Gastroesophageal sphincter (tissue), 3 donors: ENCODE results near the gene KCNK17.

Source experiments
- POLR2AphosphoS5 ChIP-seq: sonication (generic); formaldehyde crosslinking; IDR thresholded peaks from one replicate; pipeline ENCODE4 v1.6.1; 2017; ENCODE audit warnings: antibody characterized with exemption
- TF ChIP-seq, protein P1 (sequence below), 4 experiments: fragments of 200-600 bp in 2 of 4; fragments of 450-650 bp in 2 of 4; sonication (generic) in 1 of 4; IDR thresholded peaks; one replicate each; pipeline ENCODE4 v1.5.1; 2017 to 2019; ENCODE audit warnings: antibody characterized with exemption in 4 of 4, mild to moderate bottlenecking in 2 of 4, moderate library complexity in 2 of 4

DNA sequence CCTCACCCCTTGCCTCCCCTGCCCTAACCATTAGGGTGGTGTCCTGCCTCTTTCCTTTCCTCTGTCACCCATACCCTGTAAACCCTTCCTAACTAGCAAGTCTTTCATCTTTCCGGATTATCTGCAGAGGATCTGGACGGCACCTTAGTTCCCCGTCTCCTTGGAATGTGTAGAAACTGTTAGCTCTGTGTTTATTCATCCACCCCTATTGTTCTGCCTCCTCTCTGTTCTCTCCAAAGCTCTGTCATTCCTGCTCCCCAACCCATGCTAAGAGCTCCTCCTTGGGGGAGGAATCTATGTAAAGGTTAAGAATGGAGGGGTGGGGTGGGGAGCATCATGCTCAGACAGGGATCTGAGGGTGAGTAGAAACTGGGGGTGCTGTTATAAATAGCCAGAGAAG lies 45.5 kb downstream of the KCNK17 start:
- TF ChIP-seq, protein P1, sequence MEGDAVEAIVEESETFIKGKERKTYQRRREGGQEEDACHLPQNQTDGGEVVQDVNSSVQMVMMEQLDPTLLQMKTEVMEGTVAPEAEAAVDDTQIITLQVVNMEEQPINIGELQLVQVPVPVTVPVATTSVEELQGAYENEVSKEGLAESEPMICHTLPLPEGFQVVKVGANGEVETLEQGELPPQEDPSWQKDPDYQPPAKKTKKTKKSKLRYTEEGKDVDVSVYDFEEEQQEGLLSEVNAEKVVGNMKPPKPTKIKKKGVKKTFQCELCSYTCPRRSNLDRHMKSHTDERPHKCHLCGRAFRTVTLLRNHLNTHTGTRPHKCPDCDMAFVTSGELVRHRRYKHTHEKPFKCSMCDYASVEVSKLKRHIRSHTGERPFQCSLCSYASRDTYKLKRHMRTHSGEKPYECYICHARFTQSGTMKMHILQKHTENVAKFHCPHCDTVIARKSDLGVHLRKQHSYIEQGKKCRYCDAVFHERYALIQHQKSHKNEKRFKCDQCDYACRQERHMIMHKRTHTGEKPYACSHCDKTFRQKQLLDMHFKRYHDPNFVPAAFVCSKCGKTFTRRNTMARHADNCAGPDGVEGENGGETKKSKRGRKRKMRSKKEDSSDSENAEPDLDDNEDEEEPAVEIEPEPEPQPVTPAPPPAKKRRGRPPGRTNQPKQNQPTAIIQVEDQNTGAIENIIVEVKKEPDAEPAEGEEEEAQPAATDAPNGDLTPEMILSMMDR (IDR thresholded peaks at IDR 0.05) = no peak
- TF ChIP-seq POLR2AphosphoS5 = no peak
